Stomach smooth muscle (tissue), 2 donors: ENCODE results near the gene CFAP100.

Experiments
- H3K27ac ChIP-seq: one replicate; pipeline ENCODE4 v1.7.0; 2013; ENCODE audit warnings: mild to moderate bottlenecking, low read length, inconsistent platforms
- H3K27me3 ChIP-seq, 2 donors: one replicate each; pipeline ENCODE4 v1.7.0; 2013; ENCODE audit warnings: low read length in 2 of 2; ENCODE audit not compliant: insufficient read depth in 2 of 2, control insufficient read depth in 1 of 2
- H3K36me3 ChIP-seq, 2 donors: one replicate each; pipeline ENCODE4 v1.7.0; 2013; ENCODE audit warnings: low read length in 2 of 2; ENCODE audit not compliant: control insufficient read depth in 2 of 2, insufficient read depth in 2 of 2
- H3K4me1 ChIP-seq: one replicate; pipeline ENCODE4 v1.7.0; 2013; ENCODE audit warnings: low read length; ENCODE audit not compliant: control insufficient read depth, insufficient read depth
- H3K4me3 ChIP-seq, 2 donors: one replicate each; pipeline ENCODE4 v1.7.0; 2013; ENCODE audit warnings: low read length in 2 of 2
- H3K9ac ChIP-seq, 2 donors: one replicate each; pipeline ENCODE4 v1.7.0; 2013; ENCODE audit warnings: low read length in 2 of 2, mild to moderate bottlenecking in 1 of 2
- H3K9me3 ChIP-seq, 2 donors: one replicate each; pipeline ENCODE4 v1.7.0; 2013; ENCODE audit warnings: low read length in 2 of 2; ENCODE audit not compliant: control insufficient read depth in 2 of 2
- donor health status: healthy.
- donor health status: Pancreatic carcinoma.

Gene CFAP100

DNA sequence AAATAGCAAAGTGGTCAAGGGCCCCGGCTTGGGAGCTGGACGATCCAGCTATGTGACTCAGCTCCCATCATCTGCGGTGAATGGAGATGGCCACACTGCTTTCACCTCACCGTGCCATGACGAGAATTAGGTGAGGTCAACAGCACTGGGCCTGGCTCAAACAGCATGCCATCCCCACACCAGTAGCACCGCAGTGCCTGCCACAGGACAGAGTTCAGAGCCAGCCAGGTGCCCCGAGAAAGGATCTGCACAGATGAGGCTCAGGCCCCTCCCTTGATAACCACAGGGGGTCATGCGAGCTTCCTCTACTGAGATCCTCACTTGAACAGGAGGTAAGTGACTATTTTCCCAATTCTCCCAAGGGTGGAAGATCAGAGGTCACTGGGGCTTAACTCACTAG lies 51.6 kb downstream of the CFAP100 start:
- Histone ChIP-seq H3K36me3 (peaks cover 14 to 22% of the 10 kb centered on the region in 2 donors), H3K27ac (no peak overlapping the region), H3K9me3 (no peaks in the 10 kb centered on the region), H3K4me3 (no peak overlapping the region), H3K9ac (no peak overlapping the region), H3K4me1 (peaks cover 4% of the 10 kb centered on the region), H3K27me3 (no peaks in the 10 kb centered on the region)

DNA sequence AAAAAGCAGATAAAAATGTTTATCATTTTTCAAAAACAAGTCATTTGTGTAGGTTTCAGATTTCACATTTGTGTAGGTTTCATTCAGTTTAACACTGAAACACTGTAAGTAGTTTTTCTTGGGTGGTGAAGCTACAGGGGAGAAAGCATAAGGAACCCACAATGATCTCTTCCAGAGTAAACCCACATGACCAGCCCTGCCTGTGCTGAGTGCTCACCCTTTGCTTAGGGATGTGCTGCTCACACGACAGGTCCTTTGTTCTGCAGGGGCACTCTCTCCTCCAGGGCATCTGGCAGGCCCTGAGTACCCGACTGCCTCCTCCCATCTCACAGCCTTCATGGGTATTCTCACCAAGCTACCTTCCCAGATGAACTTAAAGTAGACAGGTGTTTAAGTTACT lies 52.1 kb downstream of the CFAP100 start:
- no peak overlapping the region for H3K9ac ChIP-seq
- peaks cover 18 to 27% of the 10 kb centered on the region in 2 donors for H3K36me3 ChIP-seq
- H3K4me1 ChIP-seq = peaks cover 4% of the 10 kb centered on the region
- no peak overlapping the region for H3K4me3 ChIP-seq
- no peak overlapping the region for H3K27ac ChIP-seq
- no peaks in the 10 kb centered on the region for H3K27me3 ChIP-seq
- H3K9me3 ChIP-seq = no peaks in the 10 kb centered on the region

DNA sequence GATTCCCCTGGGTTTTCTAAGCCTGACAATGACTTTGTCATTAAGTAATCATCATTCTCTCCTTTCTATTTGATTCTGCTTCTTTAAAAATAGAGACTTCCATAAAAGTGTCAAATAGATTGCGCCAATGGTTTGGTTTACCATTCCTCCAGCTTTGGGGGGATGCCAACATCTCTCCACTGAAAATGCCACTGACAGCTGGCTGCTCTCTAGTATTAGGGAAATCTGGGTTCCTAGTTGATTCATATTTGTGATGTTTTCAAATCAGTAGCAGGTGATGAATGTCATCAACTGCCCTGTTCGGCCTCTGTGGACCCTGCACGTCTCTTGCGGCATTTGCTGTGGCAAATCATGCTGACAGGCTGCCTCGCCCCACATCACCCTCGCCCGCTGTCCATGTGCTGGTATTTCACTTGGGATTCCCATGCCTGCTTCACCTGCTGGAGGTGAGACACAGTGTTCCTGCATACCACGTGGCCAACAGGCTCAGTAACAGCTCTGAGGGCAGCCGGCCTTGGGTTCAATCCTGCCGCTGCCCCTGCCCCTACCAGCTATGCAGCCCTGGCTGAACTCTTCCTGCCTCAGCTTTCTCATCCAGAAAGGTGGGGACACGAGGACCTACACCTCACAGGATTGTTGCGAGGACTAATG lies 52.9 kb downstream of the CFAP100 start:
- Histone ChIP-seq H3K9me3 (no peaks in the 10 kb centered on the region), H3K4me1 (peaks cover 4% of the 10 kb centered on the region), H3K27me3 (no peaks in the 10 kb centered on the region), H3K9ac (no peak overlapping the region), H3K36me3 (peaks cover 25 to 33% of the 10 kb centered on the region in 2 donors), H3K4me3 (no peak overlapping the region), H3K27ac (no peak overlapping the region)

DNA sequence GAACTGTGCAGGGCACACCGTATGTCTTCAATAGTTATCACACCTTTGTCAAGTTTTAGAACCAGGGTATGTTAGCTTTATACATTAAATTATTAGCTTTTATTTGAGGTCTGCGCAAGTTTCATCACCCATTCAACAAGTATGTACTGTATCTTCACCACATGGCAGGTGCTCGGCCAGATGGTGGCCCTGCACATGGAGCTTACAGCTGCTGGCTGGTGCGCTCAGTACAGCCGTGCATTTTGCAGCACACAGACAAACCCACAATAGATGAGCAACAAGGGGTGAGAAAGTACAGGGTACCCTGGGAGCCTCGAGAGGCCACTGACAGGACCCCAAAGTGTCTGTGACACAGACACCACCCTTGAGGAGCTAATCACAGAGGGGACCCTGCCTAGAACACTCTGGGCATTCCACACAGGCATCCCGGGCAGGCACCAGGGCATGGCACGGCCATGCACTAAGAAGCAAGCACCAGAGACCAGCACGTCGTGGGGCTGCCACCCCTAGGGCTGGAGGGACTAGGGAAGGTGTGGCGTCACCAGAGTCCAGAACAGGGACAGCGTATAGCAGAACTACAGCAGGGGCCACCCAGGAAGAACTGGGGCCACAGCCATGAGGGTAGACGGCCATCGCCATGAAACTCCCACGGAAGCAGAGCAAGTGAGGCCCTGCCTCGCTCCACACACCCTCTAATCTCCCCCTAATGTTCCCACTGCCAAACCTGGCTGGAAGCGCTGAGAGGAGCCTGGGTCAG lies 53.6 kb downstream of the CFAP100 start:
- H3K27ac ChIP-seq = no peak overlapping the region
- no peak overlapping the region for H3K9ac ChIP-seq
- no peaks in the 10 kb centered on the region for H3K27me3 ChIP-seq
- H3K36me3 ChIP-seq = peaks cover 25 to 33% of the 10 kb centered on the region in 2 donors
- H3K4me1 ChIP-seq = peaks cover 4% of the 10 kb centered on the region
- H3K9me3 ChIP-seq = no peaks in the 10 kb centered on the region
- no peak overlapping the region for H3K4me3 ChIP-seq

DNA sequence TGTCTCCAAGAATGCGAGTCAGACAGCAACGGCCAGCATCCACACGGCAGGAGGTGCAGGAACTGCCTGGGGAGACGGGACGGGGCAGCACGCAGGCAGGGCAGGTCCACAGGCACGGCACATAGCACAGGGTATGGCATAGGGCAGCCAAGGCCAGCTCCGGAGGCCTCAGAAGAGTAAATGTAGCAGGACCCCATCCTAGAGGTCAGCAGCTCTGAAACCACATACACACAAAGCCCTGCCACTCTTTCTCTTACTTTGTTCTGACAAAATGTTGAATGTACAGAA lies 54.1 kb downstream of the CFAP100 start:
- H3K4me3 ChIP-seq = no peak overlapping the region
- H3K9ac ChIP-seq = no peak overlapping the region
- H3K27ac ChIP-seq = no peak overlapping the region
- H3K36me3 ChIP-seq = peaks cover 25 to 33% of the 10 kb centered on the region in 2 donors
- no peaks in the 10 kb centered on the region for H3K9me3 ChIP-seq
- peaks cover 4% of the 10 kb centered on the region for H3K4me1 ChIP-seq
- H3K27me3 ChIP-seq = no peaks in the 10 kb centered on the region

DNA sequence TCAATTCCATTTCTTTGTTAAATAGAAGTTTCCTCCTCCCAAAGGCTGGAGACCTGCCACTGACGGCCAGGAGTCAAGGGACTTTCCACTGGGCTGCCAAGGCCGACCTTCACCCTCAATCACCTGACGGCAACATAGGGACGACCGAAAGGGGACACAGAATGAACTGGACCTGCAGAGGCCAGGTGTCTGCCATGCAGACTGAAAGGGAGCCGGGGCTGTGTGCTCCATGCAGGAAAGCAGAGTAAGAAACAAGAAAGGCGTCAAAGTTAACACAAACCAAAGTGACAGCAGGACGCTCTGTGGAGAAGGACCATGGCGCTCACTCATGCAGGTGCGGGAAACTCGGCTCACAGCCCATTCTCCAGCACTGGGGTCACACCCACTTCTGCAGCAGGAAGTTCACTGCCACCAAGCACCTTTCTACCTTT lies 54.9 kb downstream of the CFAP100 start:
- Histone ChIP-seq H3K9me3 (no peaks in the 10 kb centered on the region), H3K9ac (no peak overlapping the region), H3K36me3 (peaks cover 25 to 35% of the 10 kb centered on the region in 2 donors), H3K27ac (no peak overlapping the region), H3K4me3 (no peak overlapping the region), H3K4me1 (peaks cover 4% of the 10 kb centered on the region), H3K27me3 (no peaks in the 10 kb centered on the region)

DNA sequence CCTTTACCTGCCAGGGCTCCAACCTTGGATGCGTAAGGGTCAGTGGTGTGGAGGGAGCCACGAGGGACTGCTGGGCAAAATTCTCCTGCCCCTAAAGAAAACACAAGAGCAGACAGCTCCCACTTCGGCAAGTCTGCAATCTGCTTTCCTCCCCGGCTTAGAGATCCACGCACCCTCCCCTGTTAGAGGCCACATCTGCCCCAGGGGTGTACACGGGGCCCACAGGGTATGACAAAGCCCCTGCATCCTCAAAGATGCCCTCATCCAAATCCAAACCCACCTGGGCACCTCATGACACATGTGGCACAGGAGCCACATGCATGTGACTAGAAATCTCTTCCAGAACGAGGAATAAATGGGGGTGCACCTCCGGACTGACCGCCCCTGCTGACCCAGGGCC lies 55.5 kb downstream of the CFAP100 start:
- peaks cover 25 to 35% of the 10 kb centered on the region in 2 donors for H3K36me3 ChIP-seq
- H3K27ac ChIP-seq = no peak overlapping the region
- peaks cover 4% of the 10 kb centered on the region for H3K4me1 ChIP-seq

DNA sequence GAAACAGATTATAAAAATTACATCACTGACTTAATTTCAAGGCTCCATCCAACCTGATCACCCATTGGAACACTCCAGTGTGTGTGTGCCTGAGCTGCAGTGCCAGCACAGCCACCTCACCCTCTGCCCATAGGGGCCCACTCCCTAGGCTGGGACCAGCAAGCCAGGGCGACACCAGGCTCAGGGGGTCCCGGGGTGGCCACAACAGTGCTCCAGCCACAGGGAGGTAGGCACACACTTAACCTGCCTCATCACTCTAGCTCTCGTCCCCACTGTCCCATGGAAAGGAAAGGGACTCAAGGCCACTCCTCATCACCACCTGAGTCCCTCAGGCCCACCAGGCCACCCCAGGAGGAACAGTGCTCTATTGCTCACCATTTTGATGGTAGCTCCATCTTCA lies 56.0 kb downstream of the CFAP100 start:
- no peak overlapping the region for H3K27ac ChIP-seq
- H3K9me3 ChIP-seq = no peaks in the 10 kb centered on the region
- H3K4me1 ChIP-seq = peaks cover 4% of the 10 kb centered on the region
- no peak overlapping the region for H3K9ac ChIP-seq
- H3K27me3 ChIP-seq = no peaks in the 10 kb centered on the region
- H3K36me3 ChIP-seq = peaks cover 25 to 35% of the 10 kb centered on the region in 2 donors
- no peak overlapping the region for H3K4me3 ChIP-seq

More for the DNA sequence above, 55.5 kb downstream of the CFAP100 start:
- no peaks in the 10 kb centered on the region for H3K9me3 ChIP-seq
- no peaks in the 10 kb centered on the region for H3K27me3 ChIP-seq
- H3K4me3 ChIP-seq = no peak overlapping the region
- no peak overlapping the region for H3K9ac ChIP-seq

DNA sequence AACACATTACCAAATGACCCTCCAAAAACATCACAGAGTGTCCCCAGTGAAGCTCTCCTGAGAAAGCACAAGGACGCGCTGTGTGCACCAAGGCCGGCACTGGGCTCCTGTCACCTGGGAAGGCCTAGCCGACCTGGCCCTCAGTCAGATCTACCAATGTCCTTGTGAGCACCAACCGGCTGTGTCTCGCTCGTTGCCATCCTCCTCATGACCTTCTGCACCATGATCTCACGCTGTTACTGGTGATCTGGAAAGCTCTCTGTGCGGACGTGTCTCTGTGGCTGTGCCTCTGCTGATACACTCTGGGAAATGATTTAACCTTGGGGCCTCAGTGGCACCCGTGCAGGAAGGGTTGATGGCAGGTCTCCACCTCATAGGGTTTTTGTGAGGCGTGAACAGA lies 56.8 kb downstream of the CFAP100 start:
- no peak overlapping the region for H3K27ac ChIP-seq
- no peak overlapping the region for H3K4me3 ChIP-seq
- peaks cover 27 to 41% of the 10 kb centered on the region in 2 donors for H3K36me3 ChIP-seq
- no peaks in the 10 kb centered on the region for H3K27me3 ChIP-seq
- no peaks in the 10 kb centered on the region for H3K9me3 ChIP-seq
- no peak overlapping the region for H3K9ac ChIP-seq
- peaks cover 4% of the 10 kb centered on the region for H3K4me1 ChIP-seq

DNA sequence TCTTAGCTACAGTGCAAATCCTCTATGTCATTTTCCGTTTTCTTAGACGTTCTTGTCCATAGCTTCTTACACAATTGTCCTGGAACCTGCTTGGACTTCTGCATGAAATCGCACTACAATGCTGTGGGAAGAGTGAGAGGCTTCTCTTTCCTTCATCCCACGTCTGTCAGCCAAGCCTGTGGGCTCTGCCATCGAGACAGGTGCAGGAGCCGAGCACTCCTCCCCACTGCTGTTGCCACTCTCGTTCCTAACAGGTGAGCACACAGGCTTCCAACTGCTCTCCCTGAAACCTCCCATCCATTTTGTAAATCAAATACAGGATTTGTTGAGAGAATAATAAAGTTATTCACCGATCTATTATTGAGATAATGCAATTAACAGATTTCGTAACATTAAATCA lies 57.5 kb downstream of the CFAP100 start:
- Histone ChIP-seq H3K27ac (no peak overlapping the region), H3K9ac (no peak overlapping the region), H3K27me3 (no peaks in the 10 kb centered on the region), H3K4me3 (no peak overlapping the region), H3K36me3 (peaks cover 34 to 48% of the 10 kb centered on the region in 2 donors), H3K9me3 (no peaks in the 10 kb centered on the region), H3K4me1 (peaks cover 4% of the 10 kb centered on the region)

DNA sequence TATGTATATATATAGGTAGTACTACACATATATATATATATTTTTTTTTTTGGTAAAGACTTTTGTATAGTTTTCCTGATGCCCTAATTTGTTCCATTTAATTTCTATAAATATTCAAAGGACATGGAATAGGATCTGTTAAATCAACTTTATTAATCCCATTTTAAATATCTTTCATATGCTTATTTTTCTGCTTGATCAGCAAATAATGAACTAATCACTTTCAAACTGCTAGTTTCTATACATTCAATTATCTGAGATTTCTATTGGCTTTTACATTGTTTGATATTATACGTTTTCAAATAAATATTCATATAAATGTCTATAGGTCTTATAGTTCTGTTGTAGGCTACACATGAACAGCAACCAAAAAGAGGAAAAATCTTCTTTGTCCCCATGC lies 59.3 kb downstream of the CFAP100 start:
- no peak overlapping the region for H3K9ac ChIP-seq
- H3K27me3 ChIP-seq = no peaks in the 10 kb centered on the region
- H3K9me3 ChIP-seq = no peaks in the 10 kb centered on the region
- peaks cover 41 to 48% of the 10 kb centered on the region in 2 donors for H3K36me3 ChIP-seq
- H3K4me3 ChIP-seq = no peak overlapping the region
- H3K4me1 ChIP-seq = no peaks in the 10 kb centered on the region
- H3K27ac ChIP-seq = no peak overlapping the region
